Esophagus muscularis mucosa (tissue), 4 donors: ENCODE measurements around the gene EPHA6.

Source experiments
- EP300 ChIP-seq: sonication (generic); formaldehyde crosslinking; IDR thresholded peaks from one replicate; pipeline ENCODE4 v1.6.1; 2017; ENCODE audit warnings: antibody characterized with exemption
- POLR2A ChIP-seq: fragments of 450-650 bp; IDR thresholded peaks from one replicate; pipeline ENCODE4 v1.6.1; 2017; ENCODE audit warnings: antibody characterized with exemption, moderate library complexity, mild to moderate bottlenecking, low read depth
- TF ChIP-seq, protein P1 (sequence below), 3 experiments: fragments of 200-600 bp in 2 of 3; fragments of 450-650 bp in 1 of 3; sonication (generic) in 2 of 3; IDR thresholded peaks; one replicate each; pipeline ENCODE4 v1.5.1; 2017 to 2019; ENCODE audit warnings: antibody characterized with exemption in 3 of 3, mild to moderate bottlenecking in 2 of 3, moderate library complexity in 1 of 3

DNA sequence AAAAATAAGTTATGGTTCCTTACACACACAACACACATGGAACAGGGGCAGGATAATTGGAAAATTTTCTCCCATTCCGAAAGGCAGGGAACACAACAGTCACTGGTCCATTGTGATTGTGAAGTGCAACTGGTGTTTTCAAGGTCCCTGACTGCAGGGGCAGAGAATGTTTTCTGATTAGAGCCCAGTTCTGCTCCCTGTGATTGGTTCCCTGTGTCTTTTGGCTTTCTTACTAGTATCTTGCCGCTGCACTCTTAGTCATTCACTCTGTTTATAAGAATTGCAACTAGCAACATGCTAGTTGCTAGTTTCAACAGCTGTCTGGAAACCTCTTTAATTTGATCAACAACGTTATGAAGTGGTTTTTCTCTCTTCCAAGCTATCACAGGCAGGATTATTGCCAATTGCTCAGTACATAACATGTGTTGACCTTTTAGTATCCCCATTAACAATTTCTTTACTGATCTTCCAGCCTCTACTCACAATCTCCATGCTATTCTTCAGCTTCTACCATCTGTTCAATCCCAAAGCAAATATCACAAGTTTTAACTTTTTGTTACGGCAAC is 177.5 kb downstream of the EPHA6 start:
- TF ChIP-seq POLR2A (no peak), EP300 (no peak)
- TF ChIP-seq, protein P1, sequence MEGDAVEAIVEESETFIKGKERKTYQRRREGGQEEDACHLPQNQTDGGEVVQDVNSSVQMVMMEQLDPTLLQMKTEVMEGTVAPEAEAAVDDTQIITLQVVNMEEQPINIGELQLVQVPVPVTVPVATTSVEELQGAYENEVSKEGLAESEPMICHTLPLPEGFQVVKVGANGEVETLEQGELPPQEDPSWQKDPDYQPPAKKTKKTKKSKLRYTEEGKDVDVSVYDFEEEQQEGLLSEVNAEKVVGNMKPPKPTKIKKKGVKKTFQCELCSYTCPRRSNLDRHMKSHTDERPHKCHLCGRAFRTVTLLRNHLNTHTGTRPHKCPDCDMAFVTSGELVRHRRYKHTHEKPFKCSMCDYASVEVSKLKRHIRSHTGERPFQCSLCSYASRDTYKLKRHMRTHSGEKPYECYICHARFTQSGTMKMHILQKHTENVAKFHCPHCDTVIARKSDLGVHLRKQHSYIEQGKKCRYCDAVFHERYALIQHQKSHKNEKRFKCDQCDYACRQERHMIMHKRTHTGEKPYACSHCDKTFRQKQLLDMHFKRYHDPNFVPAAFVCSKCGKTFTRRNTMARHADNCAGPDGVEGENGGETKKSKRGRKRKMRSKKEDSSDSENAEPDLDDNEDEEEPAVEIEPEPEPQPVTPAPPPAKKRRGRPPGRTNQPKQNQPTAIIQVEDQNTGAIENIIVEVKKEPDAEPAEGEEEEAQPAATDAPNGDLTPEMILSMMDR (IDR thresholded peaks at IDR 0.05) = no peak
